Fibroblast of pulmonary artery (primary cell): ENCODE results near the gene TNS3.

Experiments
- DNase-seq: peaks from one replicate; pipeline ENCODE4 v3.0.0-alpha.2; 2010; ENCODE audit warnings: low read depth
- H3K4me3 ChIP-seq: replicated peaks from 2 replicates; pipeline ENCODE4 v1.5.1; 2011; ENCODE audit warnings: low read depth, mild to moderate bottlenecking, control low read depth, low read length, moderate library complexity
- CTCF ChIP-seq: IDR thresholded peaks from 2 replicates; pipeline ENCODE4 v1.5.1; 2011; ENCODE audit warnings: mild to moderate bottlenecking, control low read depth, low read length, inconsistent platforms; ENCODE audit errors: missing control alignments

TNS3 gene

GRCh38 chr7:47601881-47602249 lies 20.0 kb upstream of the TNS3 start:
- no peak for DNase-seq
- TF ChIP-seq CTCF, result no peak
- H3K4me3 ChIP-seq, result no peak overlapping the region

- peak; percentile 84 for DNase-seq
- TF ChIP-seq CTCF, result no peak
These were observed 19.4 kb upstream of the TNS3 start for GRCh38 chr7:47601119-47601880.

GRCh38 chr7:47600199-47601118 lies 18.5 kb upstream of the TNS3 start:
- no peak overlapping the region for H3K4me3 ChIP-seq
- DNase-seq, result peak; percentile 79

More at GRCh38 chr7:47601119-47601880, 19.4 kb upstream of the TNS3 start:
- no peak overlapping the region for H3K4me3 ChIP-seq

GRCh38 chr7:47597379-47597778 lies 15.5 kb upstream of the TNS3 start:
- no peak overlapping the region for H3K4me3 ChIP-seq
- no peak for TF ChIP-seq CTCF
- DNase-seq, result no peak

More at GRCh38 chr7:47600199-47601118, 18.5 kb upstream of the TNS3 start:
- TF ChIP-seq CTCF, result no peak

- no peak overlapping the region for H3K4me3 ChIP-seq
- no peak for DNase-seq
- TF ChIP-seq CTCF, result no peak
These were observed 14.7 kb upstream of the TNS3 start for GRCh38 chr7:47596502-47597202.

- no peak overlapping the region for H3K4me3 ChIP-seq
- DNase-seq, result no peak
- TF ChIP-seq CTCF, result no peak
These were observed 12.5 kb upstream of the TNS3 start for GRCh38 chr7:47594406-47594805.
